Bone marrow (tissue), 2 donors: Measurements from ENCODE around the gene ERCC3.
"Not testable (repeated sequence)": the region's sequence is repeated elsewhere in the genome, so short reads cannot be mapped to it uniquely, and the experiment has no call there.

ENCODE experiments used
- DNase-seq, 2 donors: peaks; one replicate each; lab custom pipeline; 2025; lab: John Stamatoyannopoulos, UW

Gene ERCC3

DNA sequence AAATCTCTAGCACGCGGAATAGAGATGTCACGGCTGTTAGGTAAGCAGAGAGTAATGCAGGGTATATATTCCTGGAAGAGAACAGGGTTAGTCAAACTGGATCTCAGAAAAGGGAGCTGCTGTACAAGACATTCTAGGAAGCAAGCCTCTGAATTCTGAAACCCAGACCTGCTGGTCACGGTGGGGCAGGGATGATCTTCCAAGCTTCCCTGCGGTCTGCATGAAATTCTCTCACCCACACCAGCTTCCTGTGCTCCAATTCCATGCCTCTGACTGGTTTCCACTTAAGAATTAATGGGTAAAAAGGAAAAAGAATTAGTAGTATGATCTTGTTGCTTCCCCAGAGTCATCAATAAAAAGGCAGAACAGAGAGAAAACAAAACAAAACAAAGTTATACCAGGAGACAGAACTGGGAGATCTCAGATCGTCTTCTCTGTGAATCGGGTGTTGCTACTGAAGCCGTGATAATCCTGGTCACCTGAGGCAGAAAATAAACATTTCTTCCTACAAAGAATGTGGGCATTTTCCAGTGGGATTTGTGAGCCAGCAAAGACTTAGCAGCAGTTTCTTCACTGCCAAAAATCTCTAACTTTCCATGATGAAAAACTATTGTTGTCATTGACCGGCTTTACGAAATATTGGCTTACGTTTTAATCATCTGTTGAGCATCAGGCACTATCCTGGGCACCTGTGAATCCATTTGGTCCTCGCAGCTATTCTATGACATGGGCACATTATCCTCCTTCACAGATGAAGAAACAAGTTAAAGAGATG lies 68.6 kb downstream of the ERCC3 start:
- no peak for DNase-seq

DNA sequence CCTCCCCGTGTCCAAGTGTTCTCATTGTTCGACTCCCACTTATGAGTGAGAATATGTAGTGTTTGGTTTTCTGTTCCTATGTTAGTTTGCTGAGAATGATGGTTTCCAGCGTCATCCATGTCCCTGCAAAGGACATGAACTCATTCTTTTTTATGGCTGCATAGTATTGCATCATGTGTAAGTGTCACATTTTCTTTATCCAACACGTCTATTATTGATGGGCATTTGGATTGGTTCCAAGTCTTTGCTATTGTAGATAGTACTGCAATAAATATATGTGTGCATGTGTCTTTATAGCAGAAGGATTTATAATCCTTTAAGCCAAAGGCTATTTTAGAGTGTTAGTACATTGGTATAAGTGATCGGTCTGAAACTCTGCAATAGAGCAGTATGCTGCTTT lies 69.8 kb downstream of the ERCC3 start:
- not testable (repeated sequence) for DNase-seq

DNA sequence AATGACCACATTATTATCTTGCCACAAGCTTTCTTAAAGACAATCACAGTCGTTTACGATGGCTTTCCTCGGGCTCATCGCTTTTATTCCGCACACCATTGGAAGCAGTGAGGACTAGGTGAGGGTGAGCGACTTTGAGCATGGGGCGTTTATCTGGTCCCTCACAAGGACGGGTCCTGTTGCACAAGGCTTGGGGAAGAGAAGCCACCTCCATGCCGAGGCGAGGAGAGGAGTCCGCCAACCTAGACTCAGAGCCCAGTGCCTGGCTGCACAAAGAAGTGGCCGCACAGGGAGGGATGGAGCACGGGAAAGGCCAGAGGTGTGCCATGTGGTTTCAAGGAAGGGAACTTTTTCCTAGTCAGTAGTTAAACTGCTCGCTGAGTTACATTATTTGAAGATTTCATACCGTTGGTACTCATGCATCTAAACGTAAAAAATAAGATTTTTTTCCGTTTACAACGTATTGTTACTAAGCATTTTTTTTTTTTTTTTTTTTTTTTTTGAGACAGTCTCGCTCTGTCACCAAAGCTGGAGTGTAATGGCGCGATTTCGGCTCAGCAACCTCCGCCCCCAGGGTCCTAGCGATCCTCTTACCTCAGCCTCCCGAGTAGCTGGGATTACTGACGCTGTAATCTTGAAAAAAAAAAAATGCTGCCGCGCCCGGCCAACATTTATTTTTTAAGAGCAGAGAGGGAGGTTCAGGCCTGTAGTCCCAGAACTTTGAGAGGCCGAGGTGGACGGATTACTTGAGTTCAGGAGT lies 73.0 kb downstream of the ERCC3 start:
- no peak for DNase-seq

DNA sequence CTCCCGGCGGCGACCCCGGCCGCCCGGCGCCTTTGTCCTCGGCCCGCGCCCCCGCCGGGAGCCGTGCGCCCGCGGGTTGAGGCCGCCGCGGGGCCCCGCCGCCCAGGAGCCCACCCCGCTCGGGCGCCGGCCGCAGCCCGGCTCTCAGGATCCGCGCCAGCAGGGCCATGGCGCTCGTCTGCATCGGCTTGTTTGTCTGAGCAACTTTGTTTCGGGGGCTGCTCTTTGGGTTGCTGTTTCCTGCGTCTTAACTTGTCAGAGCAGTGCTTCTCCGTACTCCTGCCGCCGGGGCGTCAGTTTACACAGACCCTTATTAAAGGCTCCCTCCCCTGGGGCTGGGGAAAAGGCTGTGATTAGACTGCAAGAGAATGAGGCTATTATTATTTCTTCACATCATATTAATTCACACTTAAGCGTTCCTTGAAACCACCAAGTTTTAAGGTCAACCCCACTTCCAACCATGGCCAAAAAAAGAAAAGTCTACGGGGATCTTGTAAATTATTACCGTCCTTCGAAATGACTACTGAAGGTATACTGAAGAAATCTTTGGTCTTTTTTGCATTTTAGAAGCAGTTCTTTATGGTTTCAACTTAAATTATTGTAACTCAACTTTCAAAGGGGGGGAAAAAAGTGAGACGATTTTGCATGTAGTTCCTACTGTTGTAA lies 73.7 kb downstream of the ERCC3 start, which contains the start of gene CYP27C1:
TSS of gene CYP27C1 (minus strand) at position 198 of the 666 bp plus-strand sequence. CDS start at position 169, 29 bp downstream.
- no peak for DNase-seq

DNA sequence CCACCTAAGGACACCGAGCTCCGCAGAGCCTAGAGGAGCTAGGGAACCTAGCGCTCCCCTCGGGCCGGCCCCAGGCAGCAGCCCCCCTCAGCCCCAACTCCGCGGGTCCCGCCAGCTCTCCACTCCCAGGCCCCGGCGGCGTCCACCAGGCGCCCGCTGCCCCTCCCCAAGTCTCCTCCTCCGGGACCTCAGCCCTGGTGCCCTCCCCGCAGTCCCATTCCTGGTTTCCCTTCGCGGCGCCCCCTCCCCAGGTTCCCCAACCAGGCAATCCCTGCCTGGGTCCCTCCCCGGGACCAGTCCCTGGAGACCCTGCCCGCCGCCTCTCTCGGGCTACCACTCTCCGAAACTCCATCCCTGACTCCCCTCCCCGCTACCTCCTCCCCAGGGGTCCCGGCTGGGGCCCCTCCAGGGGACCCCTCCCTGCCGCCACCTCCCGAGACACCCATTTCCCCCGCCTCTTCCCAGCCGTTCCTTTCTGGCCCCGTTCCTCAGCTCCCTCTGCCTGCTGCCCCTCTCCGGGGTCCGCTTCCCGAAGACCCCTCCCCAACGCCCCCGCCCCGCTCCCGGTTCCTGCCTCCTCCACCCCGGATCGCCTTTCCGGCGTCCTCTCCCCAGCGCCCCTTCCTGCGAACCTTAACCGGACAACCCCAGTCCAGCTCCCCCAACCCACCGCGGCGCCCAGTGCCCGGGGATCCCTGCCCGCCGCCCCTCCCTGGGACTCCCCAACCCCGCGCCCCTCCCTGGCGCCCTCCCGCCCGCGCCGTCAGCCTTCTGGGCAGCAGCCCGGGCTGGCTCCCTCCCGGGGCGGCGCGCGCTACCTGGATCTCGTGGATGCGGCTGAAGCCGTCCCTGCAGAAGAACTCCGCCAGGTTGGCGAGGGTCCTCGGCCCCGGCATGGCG lies 74.5 kb downstream of the ERCC3 start:
- no peak for DNase-seq

DNA sequence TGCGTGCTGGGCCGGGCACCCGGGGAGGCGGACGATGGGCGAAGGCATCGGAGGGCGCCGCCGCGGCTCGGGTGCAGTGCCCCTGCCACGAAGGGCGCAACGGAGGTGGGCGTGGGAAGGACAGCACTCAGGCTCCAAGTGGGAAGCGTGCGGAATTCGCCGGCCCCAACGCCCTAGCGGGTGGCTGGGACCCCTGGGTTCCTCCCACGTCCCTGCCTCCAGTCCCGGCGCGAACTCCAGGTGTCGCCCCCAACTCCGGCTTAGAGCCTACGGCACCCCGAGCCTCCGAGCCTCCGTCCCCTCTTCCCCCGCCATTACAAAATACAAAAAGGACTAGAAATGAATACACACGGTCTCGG lies 75.2 kb downstream of the ERCC3 start:
- no peak for DNase-seq

DNA sequence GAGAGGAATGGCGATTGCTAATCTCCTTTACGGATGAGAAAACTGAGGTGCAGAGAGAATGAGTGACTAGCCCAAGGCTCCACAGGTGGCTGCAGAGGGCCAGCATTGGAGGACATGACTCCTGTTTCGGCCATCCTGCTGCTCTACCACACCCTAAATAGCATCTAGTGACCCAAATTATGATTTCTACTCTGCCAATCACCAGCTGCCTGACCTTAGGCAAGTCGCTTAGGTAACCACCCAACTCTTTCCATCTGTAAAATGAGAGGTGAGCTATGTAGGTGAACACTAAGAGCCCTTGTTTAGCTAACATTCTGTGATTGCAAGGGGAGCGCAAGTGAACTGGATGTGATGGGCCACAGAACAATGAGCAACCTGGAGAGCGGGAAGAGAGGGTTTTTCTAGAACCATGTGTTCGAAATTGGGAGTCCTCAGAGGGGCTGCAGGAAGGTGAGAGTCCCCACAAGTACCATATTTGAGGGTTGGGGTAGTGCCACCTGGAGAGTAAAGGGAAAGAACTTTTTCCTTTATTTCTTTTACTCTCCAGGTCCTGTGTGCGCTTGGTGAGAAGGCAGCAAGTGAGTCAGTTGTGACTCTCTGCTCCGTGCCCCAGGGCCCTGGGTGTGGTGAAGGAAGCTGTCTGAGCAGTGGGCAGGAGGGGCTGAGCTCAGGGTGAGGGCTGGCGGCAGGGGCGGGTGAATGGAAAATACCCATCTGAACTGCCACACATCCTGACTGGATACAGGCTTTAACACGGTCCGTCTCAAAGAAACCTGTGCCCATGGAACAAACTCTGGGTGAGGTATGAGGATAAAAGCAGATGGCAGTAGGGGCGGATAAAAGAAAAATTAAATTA lies 76.2 kb downstream of the ERCC3 start:
- no peak for DNase-seq

DNA sequence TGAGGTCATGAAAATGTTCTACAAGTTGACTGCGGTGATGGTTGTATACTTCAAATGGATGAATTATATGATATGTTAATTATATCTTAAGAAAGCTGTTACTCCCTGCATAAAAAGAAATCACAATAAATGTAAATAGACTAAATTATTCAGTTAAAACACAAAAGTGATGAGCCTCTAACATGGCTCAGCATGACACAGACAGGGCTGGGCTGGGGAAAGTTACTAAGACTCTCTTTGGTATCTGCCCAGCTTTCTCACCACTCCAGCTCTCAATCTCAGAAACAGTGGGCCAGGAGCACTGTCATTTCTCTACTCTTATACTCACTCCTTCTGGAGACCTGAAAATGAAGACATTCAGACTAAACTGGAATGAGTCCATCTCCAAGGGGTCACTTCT lies 77.4 kb downstream of the ERCC3 start:
- no peak for DNase-seq

DNA sequence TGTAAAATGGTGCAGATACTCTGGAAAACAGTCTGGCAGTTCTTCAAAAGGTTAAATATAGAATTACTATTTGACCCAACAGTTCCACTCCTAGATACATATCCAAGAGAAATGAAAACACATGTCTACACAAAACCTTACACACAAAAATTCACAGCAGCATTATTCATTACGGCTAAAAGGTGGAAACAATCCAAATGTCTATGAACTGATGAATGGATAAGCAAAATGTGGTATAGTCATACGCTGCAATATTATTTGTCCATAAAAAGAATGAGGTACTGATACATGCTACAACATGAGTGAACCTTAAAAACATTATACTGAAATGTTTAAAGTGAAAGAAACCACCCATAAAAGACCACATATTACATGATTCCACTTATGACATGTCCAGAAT lies 77.8 kb downstream of the ERCC3 start:
- DNase-seq, result no peak

DNA sequence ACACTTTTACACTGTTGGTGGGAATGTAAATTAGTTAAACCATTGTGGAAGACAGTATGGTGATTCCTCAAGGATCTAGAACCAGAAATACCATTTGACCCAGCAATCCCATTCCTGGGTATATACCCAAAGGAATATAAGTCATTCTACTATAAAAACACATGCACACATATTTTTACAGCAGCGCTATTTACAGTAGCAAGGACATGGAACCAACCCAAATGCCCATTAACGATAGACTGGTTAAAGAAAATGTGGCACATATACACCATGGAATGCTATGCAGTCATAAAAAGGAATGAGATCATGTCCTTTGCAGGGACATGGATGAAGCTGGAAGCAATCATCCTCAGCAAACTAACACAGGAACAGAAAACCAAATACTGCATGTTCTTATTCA lies 79.7 kb downstream of the ERCC3 start:
- not testable (repeated sequence) for DNase-seq

DNA sequence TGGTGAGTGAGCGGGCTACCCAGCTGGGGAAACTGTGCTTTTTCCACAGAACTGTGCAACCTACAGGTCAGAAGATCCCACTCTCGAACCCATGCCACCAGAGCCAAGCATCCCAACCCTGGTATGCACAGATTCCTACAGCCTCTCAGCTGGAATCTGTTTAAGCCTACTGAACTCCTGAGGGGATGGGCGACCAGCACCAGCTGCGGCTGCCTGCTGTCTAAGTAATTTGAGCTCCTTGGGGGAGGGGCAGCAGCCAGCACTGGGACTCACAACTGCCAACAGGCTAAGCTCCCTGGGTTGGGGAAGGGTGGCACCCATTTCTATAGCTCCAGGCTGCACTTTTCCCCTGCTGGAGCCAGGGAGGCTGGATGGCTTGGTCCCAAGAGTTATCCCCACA lies 85.6 kb downstream of the ERCC3 start:
- no peak for DNase-seq
